GM21786 (cell line): Measurements from ENCODE around the gene MAP1LC3B.
"Not testable (repeated sequence)": the region's sequence is repeated elsewhere in the genome, so short reads cannot be mapped to it uniquely, and the experiment has no call there.

Source experiments
- ATAC-seq: cut with Tn5 transposase; IDR thresholded peaks from one replicate; pipeline ENCODE4 v1.9.1; 2021; ENCODE audit not compliant: unreplicated experiment

The MAP1LC3B gene

DNA sequence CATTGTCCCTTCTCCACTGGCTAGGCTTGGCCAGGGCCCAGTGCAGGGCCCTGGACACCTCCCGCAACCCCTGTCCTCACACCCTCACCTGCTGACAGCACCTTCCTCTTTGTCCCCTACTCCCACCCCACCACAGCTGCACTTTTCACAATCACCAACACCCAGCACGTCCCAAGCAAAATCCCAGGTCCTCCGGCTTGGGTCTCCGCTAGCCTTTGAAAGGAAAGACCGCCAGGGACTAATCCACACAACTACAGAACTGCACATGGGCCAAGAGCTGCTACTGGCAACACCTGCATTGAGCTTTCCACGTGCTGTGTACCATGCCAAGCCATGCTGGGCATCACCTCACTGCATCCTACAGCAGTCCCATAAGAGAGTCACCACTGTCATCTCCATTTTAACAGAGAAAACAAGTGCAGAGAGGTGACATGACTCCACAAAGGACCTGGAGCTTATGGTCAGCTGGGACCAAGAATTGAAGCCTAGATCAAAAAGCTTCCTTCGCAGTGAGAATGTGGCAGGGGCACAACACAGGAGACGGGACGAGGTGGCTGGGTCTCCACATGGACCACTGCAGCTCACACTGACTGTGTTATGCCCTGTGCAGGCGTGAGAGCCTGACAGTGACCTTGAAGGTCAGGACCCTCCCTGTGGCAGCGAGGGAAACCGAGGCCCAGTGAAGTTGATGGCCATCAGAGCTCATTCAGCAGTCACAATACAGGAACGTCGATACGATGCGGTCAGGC, 31.1 kb upstream of the MAP1LC3B start:
- no peak for ATAC-seq

GRCh38 chr16:87361916-87362619, 30.1 kb upstream of the MAP1LC3B start:
- ATAC-seq: no peak

- not testable (repeated sequence) for ATAC-seq
Observed at GRCh38 chr16:87362828-87363559, 29.1 kb upstream of the MAP1LC3B start.

GRCh38 chr16:87363771-87364455, 28.2 kb upstream of the MAP1LC3B start:
- ATAC-seq: no peak

- no peak for ATAC-seq
Observed at GRCh38 chr16:87365021-87365713, 27.0 kb upstream of the MAP1LC3B start.

- no peak for ATAC-seq
Observed at GRCh38 chr16:87366288-87366687, 25.8 kb upstream of the MAP1LC3B start.

- no peak for ATAC-seq
Observed at GRCh38 chr16:87366930-87367329, 25.2 kb upstream of the MAP1LC3B start.

DNA sequence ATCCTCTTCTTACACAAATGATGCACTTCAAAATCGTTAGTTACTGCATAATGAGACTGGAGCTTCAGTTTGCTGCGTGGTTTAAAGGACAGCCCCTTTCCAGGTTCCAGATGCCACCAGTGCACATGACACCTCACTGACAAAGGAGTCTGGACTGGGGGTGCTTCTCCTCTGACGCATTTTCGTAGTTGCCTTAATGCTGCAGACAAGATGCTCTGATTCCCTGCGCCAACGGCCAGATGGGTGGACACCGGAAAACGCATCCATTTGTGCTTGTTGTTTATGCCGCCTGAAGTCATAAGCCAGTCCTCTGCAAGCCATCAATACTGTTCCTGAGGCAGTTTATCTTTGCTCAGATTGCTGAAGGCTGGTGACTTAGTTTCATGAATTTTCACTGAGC, 24.6 kb upstream of the MAP1LC3B start:
- no peak for ATAC-seq

- no peak for ATAC-seq
Observed at GRCh38 chr16:87368029-87368770, 23.9 kb upstream of the MAP1LC3B start.

DNA sequence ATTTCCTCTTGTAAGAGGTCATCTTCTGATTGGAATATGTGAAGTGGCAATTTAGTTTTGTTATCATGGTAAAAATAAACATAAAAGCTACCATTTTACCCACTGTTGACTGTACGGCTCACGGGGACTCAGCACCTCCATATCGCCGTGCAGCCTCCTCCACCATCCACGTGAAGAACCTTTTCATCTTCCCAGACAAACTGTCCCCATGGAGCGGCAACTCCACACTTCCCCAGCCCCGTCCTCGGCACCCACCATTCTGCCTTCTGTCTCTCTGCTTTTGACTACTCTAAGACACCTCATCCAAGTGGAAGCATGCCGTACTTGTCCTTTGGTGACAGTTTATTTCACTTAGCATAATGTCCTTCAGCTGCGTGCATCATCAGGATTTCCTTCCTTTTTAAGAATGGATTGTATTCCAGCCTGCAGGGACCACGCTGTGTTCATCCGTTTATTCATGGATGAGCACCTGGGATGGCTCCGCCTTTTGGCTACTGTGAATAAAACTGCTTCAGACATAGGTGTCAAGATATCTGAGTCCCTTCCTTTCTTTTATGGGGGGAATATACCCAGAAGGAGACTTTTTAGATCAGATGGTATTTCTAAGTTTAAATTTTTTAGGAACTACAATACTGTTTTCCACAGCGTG, 22.9 kb upstream of the MAP1LC3B start:
- ATAC-seq: no peak

DNA sequence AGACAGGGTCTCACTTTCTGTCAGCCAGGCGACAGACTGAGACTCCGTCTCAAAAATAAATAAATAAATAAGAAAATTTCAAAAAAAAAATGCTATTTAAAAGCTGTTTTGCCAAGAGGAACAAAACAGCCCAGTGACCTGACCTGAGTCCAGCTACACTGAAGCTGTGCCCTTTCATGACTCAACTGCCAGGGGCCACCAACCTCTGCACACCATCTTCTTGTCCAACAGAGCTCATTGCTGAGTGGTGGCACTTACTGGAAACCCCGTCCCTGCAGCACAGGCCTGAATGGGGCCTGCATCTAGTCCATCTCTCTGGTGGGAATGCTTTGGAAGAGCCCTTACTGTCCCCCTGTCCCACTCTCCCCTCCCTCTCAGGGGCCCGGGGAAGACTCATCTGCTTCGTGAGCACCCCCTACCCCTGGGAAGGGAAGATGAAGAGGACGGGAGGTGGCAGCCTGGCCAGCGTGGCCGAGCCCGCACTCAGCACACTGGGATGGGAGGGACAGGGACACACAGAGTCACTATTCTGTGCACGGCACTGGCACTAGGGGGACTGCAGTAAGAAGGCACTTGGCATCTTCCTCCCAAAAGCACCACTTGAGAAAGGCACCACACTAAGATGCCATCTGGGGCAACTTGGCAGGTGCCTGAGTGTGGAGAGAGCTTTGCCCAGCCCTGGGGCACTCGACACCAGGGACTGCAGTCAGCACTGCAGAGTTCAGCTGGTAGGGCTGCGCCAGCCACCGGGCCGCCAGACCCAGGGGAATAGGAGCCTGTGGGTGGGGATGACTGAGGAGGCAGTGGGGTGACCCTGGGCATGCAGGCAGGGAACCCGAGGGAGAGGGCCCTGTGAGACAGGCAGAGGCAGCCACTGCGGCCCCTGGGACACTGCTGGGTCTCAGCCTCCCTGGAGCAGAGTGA, 22.1 kb upstream of the MAP1LC3B start:
- ATAC-seq: no peak

- no peak for ATAC-seq
Observed at GRCh38 chr16:87371261-87371866, 20.8 kb upstream of the MAP1LC3B start.

GRCh38 chr16:87372305-87372704, 19.8 kb upstream of the MAP1LC3B start:
- no peak for ATAC-seq

GRCh38 chr16:87374313-87374712, 17.8 kb upstream of the MAP1LC3B start:
- no peak for ATAC-seq

GRCh38 chr16:87375426-87376135, 16.6 kb upstream of the MAP1LC3B start:
- ATAC-seq: no peak

- no peak for ATAC-seq
Observed at GRCh38 chr16:87376660-87377059, 15.5 kb upstream of the MAP1LC3B start.

DNA sequence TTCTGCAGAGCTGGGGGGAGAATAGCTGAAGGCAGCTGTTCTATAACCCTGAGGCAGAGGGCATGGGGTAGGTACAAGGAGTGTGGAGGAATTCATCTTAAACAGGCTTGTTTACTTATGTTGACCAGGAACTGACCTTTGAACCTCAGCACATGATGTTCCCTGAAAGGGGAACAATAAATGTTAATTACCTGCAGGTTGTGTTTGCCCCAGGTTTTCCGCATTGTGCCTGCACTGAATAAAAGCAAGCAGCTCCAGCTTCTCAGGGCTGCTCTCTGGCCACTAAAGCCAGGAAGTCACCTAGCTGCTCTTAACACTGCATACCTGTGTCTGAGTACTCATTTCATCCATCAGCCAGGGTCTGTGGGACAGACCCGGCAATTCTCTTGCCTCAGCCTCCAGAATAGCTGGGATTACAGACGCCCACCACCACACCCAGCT, 12.8 kb upstream of the MAP1LC3B start:
- ATAC-seq: not testable (repeated sequence)
